ENCODE data around the gene GLCCI1. TPM values are rescaled to one million over a fixed set of nuclear protein-coding genes. Genes with fewer than 3 reads are reported as not detected.
"Not testable (repeated sequence)": the region's sequence is repeated elsewhere in the genome, so short reads cannot be mapped to it uniquely, and the experiment has no call there.

The GLCCI1 gene
- total and polyA plus RNA-seq, 4 experiments from 2014 or later: 10.4 to 49.7 (median 34.3) TPM

DNA sequence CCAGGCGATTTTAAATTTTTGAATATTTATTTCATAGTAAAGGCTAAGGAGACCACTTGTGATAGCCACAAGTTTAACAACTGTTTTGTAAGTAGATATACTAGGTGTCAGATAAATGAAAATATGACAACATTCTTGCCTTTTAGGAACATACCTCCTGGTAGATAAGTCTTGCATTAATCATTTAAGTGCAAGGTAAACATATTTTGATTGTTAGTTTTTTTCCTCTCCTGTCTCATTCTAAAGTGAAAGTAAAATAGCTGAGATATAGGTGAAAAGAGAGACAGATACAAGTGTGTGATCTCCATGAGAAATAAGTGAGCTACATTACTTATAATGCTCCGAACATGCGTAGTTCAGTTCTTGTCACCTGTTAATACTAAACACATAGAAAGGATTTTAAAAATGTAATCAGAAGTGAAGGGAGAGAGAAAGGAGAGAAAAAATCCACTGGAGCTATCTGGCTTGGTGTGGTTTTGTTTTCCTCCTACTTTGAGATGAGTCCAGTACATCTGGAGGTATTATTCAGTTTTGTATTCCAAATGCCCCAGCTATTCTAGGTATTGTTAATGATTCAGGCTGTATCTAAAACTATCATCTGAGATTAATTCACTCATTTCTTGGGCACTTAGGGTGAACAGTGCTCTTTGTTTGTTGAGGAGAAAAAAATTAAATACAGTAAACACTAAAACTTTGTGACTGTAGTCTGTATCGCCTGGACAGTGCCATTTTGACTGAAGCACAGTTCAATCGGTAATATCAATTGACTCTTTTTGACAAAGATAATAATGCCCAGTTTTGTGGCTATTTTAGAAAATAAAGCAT, 21.2 kb downstream of the GLCCI1 start:
- Mint-ChIP-seq H3K4me3 (peak overlapping the region; percentile 64 to 88 (median 83)), H3K36me3 (peaks cover 13 to 19% of the 10 kb centered on the region in 2 donors), H3K27me3 (no peaks in the 10 kb centered on the region), H3K4me1 (peaks cover 46 to 72% (median 63%) of the 10 kb centered on the region in 4 donors), H3K27ac (peak overlapping the region; percentile 52 to 89 (median 78)), H3K9me3 (peaks cover 0 to 20% (median 15%) of the 10 kb centered on the region in 8 donors)
- Histone ChIP-seq H3K27ac (ENCODE audit: low read depth, low read length) (peak overlapping the region; percentile 41), H3K36me3 (ENCODE audit: insufficient read depth, low read length) (no peaks in the 10 kb centered on the region), H3K4me3 (ENCODE audit: low read length in 2 of 2) (peak overlapping the region in 1 of 2 donors; percentile 20), H3K27me3 (ENCODE audit: insufficient read depth, low read length) (no peaks in the 10 kb centered on the region), H3K9me3 (ENCODE audit: control insufficient read depth in 1 of 2, low read length in 2 of 2) (no peaks in the 10 kb centered on the region), H3K4me1 (ENCODE audit: insufficient read depth, low read length) (peaks cover 55% of the 10 kb centered on the region)
- intact Hi-C loops (cut with micrococcal nuclease): loop anchor here (2.0 kb wide), 2 partner anchors 13 to 19 kb away; no protein-coding TSS in a partner anchor
- ChIA-PET CTCF (ENCODE audit: partially characterized antibody) (interaction anchor here (1.1 to 1.3 kb wide), 4 partner anchors 13 to 200 kb away, joined by 4 to 7 read pairs (median 5); no protein-coding TSS in a partner anchor), POLR2A (ENCODE audit: partially characterized antibody) (interaction anchor here (0.6 to 4.2 kb wide), 7 partner anchors 10 to 349 kb away, joined by 3 to 52 read pairs (median 5); partner anchors contain the start of genes GLCCI1 and UMAD1)
- DNase-seq: peak in 1 of 5 donors; percentile 15

DNA sequence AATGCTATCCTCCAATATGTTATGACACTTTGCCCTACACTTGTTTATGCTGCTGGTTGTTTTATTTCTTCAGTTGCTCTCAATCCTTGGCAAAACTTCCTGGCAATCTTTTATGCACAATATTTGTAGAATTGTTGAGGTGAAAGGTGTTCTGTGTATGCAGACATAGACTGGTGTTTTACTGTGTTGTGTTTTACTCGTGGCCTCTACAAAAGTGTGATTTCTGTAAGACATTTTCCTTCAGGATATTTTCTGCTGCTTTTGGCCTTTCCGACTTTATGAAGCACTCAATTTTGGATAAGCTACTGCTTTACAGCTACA, 21.8 kb downstream of the GLCCI1 start:
- DNase-seq: no peak
- no peaks in the 10 kb centered on the region for H3K36me3 ChIP-seq (ENCODE audit: insufficient read depth, low read length)
- POLR2A ChIA-PET (ENCODE audit: partially characterized antibody): interaction anchor here (1.4 to 4.2 kb wide), 6 partner anchors 8 to 350 kb away, joined by 4 to 52 read pairs (median 6); partner anchors contain the start of genes GLCCI1 and UMAD1
- Mint-ChIP-seq H3K27me3 (no peaks in the 10 kb centered on the region), H3K4me1 (peaks cover 41 to 72% (median 59%) of the 10 kb centered on the region in 4 donors), H3K9me3 (peaks cover 0 to 25% (median 18%) of the 10 kb centered on the region in 8 donors), H3K27ac (peak overlapping the region; percentile 52 to 89 (median 81)), H3K4me3 (peak overlapping the region in 6 of 8 donors; percentile 25 to 88 (median 82)), H3K36me3 (peaks cover 14 to 23% of the 10 kb centered on the region in 2 donors)
- peaks cover 51% of the 10 kb centered on the region for H3K4me1 ChIP-seq (ENCODE audit: insufficient read depth, low read length)
- CTCF ChIA-PET (ENCODE audit: partially characterized antibody): interaction anchor here (1.1 to 1.3 kb wide), 3 partner anchors 13 to 199 kb away, joined by 3 to 6 read pairs (median 4); no protein-coding TSS in a partner anchor
- intact Hi-C loops (cut with micrococcal nuclease): no loop called here
- H3K27me3 ChIP-seq (ENCODE audit: insufficient read depth, low read length): no peaks in the 10 kb centered on the region
- H3K9me3 ChIP-seq (ENCODE audit: control insufficient read depth in 1 of 2, low read length in 2 of 2): no peaks in the 10 kb centered on the region
- no peak overlapping the region for H3K27ac ChIP-seq (ENCODE audit: low read depth, low read length)
- no peak overlapping the region for H3K4me3 ChIP-seq (ENCODE audit: low read length in 2 of 2)

DNA sequence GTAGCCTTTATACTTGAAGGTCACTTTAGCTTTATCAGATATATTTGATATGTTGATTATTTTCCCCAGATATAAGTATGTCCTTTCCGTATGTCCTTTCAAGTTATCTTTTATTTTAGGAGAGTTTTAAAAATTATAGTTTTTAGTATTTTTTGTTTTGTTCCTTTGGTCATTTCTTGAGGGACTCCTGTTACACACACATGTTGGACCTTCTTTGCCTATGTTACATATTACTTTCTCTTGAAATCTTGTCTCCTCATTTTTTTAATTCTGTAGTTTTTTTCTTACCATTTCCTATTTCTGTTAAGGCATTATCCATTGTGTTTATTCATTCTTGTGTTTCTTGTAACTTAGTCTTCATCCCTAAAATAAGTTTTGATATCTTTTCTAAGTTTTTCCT, 23.9 kb downstream of the GLCCI1 start:
- peaks cover 52% of the 10 kb centered on the region for H3K4me1 ChIP-seq (ENCODE audit: insufficient read depth, low read length)
- H3K9me3 ChIP-seq (ENCODE audit: control insufficient read depth in 1 of 2, low read length in 2 of 2): no peaks in the 10 kb centered on the region
- Mint-ChIP-seq H3K36me3 (peaks cover 14 to 24% of the 10 kb centered on the region in 2 donors), H3K27me3 (no peaks in the 10 kb centered on the region), H3K4me3 (peak overlapping the region in 1 of 8 donors; percentile 54), H3K9me3 (peaks cover 0 to 30% (median 18%) of the 10 kb centered on the region in 8 donors), H3K27ac (no peak overlapping the region), H3K4me1 (peaks cover 46 to 65% (median 55%) of the 10 kb centered on the region in 4 donors)
- ChIA-PET POLR2A (ENCODE audit: partially characterized antibody) (interaction anchor here (2.0 to 4.2 kb wide), 2 partner anchors 13 to 23 kb away, joined by 6 to 52 read pairs; partner anchors contain the start of gene GLCCI1), CTCF (ENCODE audit: partially characterized antibody) (no interaction called here)
- no peak for DNase-seq
- H3K36me3 ChIP-seq (ENCODE audit: insufficient read depth, low read length): no peaks in the 10 kb centered on the region
- intact Hi-C loops (cut with micrococcal nuclease): no loop called here
- no peak overlapping the region for H3K27ac ChIP-seq (ENCODE audit: low read depth, low read length)
- H3K27me3 ChIP-seq (ENCODE audit: insufficient read depth, low read length): no peaks in the 10 kb centered on the region
- no peak overlapping the region for H3K4me3 ChIP-seq (ENCODE audit: low read length in 2 of 2)

DNA sequence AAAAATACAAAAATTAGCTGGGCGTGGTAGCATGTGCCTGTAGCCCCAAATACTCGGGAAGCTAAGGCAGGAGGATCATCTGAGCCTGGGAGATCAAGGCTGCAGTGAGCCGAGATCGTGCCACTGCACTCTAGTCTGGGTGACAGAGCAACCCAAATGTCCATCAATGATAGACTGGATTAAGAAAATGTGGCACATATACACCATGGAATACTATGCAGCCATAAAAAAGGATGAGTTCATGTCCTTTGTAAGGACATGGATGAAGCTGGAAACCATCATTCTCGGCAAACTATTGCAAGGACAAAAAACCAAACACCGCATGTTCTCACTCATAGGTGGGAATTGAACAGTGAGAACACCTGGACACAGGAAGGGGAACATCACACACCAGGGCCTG, 26.8 kb downstream of the GLCCI1 start:
- H3K9me3 ChIP-seq (ENCODE audit: control insufficient read depth in 1 of 2, low read length in 2 of 2); intact Hi-C loops (cut with micrococcal nuclease); POLR2A ChIA-PET (ENCODE audit: partially characterized antibody); DNase-seq; H3K27me3 ChIP-seq (ENCODE audit: insufficient read depth, low read length); H3K27ac ChIP-seq (ENCODE audit: low read depth, low read length); H3K4me3 ChIP-seq (ENCODE audit: low read length in 2 of 2); H3K27me3 Mint-ChIP-seq; CTCF ChIA-PET (ENCODE audit: partially characterized antibody); H3K36me3 ChIP-seq (ENCODE audit: insufficient read depth, low read length): not testable (repeated sequence)
- Mint-ChIP-seq H3K36me3 (peaks cover 14 to 25% of the 10 kb centered on the region in 2 donors), H3K4me3 (peak overlapping the region in 1 of 8 donors; percentile 10), H3K4me1 (peaks cover 21 to 43% (median 30%) of the 10 kb centered on the region in 4 donors), H3K27ac (peak overlapping the region in 1 of 7 donors; percentile 82), H3K9me3 (peaks cover 0 to 34% (median 21%) of the 10 kb centered on the region in 8 donors)
- peaks cover 25% of the 10 kb centered on the region for H3K4me1 ChIP-seq (ENCODE audit: insufficient read depth, low read length)

DNA sequence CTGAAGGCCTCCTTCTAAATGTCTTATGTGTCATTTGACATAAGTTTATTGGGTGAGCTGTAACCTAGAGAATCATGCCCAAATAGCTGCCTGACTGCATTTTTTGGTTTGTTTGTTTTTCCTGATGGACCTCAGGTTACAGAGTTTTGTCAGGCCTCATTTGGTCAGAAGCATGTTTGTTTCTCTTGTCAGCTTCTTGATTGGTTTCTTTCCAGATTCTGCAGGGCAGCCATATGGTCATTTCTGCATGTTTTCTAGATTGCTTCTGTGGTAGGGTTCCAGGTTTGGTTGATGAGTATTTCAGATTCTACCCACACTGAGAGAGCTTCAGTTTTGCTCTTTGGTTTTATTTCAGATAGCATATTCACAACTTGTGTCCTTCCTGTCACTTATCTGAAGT, 28.0 kb downstream of the GLCCI1 start:
- Mint-ChIP-seq H3K27ac (peak overlapping the region in 3 of 7 donors; percentile 0 to 82 (median 38)), H3K4me3 (peak overlapping the region in 5 of 8 donors; percentile 12 to 73 (median 24))

DNA sequence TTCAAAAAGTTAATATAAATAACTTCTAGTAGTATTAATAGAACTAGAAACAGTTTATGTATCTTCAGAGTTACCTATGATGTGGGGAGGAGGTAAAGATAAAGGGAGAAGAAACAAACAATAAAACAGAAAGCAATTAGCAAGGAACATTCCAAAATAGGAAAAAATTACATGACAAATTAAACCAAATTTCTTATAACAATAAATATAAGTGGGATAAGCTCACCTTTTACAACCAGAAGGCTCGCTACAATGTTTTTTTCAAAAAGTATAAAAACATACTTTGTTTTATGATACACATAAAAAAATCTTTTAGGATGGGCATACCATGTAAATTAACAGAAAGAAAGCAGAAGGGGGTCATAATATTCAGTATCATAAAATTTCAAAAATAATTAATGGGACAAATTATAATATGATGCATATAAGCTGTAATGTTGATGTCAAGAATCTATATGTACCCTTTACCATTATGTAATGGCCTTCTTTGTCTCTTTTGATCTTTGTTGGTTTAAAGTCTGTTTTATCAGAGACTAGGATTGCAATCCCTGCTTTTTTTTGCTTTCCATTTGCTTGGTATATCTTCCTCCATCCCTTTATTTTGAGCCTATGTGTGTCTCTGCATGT, 31.8 kb downstream of the GLCCI1 start:
- Histone ChIP-seq H3K27ac (ENCODE audit: low read depth, low read length) (no peak overlapping the region), H3K27me3 (ENCODE audit: insufficient read depth, low read length) (no peaks in the 10 kb centered on the region), H3K36me3 (ENCODE audit: insufficient read depth, low read length) (peaks cover 11% of the 10 kb centered on the region), H3K4me3 (ENCODE audit: low read length in 2 of 2) (no peak overlapping the region), H3K4me1 (ENCODE audit: insufficient read depth, low read length) (peaks cover 17% of the 10 kb centered on the region), H3K9me3 (ENCODE audit: control insufficient read depth in 1 of 2, low read length in 2 of 2) (no peaks in the 10 kb centered on the region)
- ChIA-PET CTCF (ENCODE audit: partially characterized antibody) (no interaction called here), POLR2A (ENCODE audit: partially characterized antibody) (interaction anchor here (0.5 to 1.9 kb wide), 4 partner anchors 9 to 32 kb away, joined by 3 to 8 read pairs (median 3); partner anchors contain the start of gene GLCCI1)
- no peaks in the 10 kb centered on the region for H3K27me3 Mint-ChIP-seq
- H3K9me3 Mint-ChIP-seq: peaks cover 0 to 29% (median 18%) of the 10 kb centered on the region in 8 donors
- H3K36me3 Mint-ChIP-seq: peaks cover 25 to 28% of the 10 kb centered on the region in 2 donors
- no peak for DNase-seq
- peaks cover 19 to 32% (median 25%) of the 10 kb centered on the region in 4 donors for H3K4me1 Mint-ChIP-seq
- intact Hi-C loops (cut with micrococcal nuclease): no loop called here
- no peak overlapping the region for H3K27ac Mint-ChIP-seq
- peak overlapping the region in 1 of 8 donors; percentile 24 for H3K4me3 Mint-ChIP-seq

More for the DNA sequence above, 28.0 kb downstream of the GLCCI1 start:
- ChIA-PET CTCF (ENCODE audit: partially characterized antibody) (interaction anchor here (1.6 to 2.2 kb wide), 2 partner anchors 25 to 194 kb away, joined by 3 to 8 read pairs; no protein-coding TSS in a partner anchor), POLR2A (ENCODE audit: partially characterized antibody) (interaction anchor here (0.6 to 1.9 kb wide), 4 partner anchors 21 to 419 kb away, joined by 3 to 5 read pairs (median 3); partner anchors contain the start of gene GLCCI1)
- Mint-ChIP-seq H3K27me3 (no peaks in the 10 kb centered on the region), H3K4me1 (peaks cover 17 to 33% (median 24%) of the 10 kb centered on the region in 4 donors), H3K9me3 (peaks cover 0 to 46% (median 28%) of the 10 kb centered on the region in 8 donors), H3K36me3 (peaks cover 20 to 32% of the 10 kb centered on the region in 2 donors)
- Histone ChIP-seq H3K4me1 (ENCODE audit: insufficient read depth, low read length) (peaks cover 17% of the 10 kb centered on the region), H3K36me3 (ENCODE audit: insufficient read depth, low read length) (no peaks in the 10 kb centered on the region), H3K27me3 (ENCODE audit: insufficient read depth, low read length) (no peaks in the 10 kb centered on the region), H3K27ac (ENCODE audit: low read depth, low read length) (no peak overlapping the region), H3K4me3 (ENCODE audit: low read length in 2 of 2) (no peak overlapping the region), H3K9me3 (ENCODE audit: control insufficient read depth in 1 of 2, low read length in 2 of 2) (no peaks in the 10 kb centered on the region)
- intact Hi-C loops (cut with micrococcal nuclease): loop anchor here (2.0 kb wide), 1 partner anchor 14 kb away; no protein-coding TSS in a partner anchor
- DNase-seq: no peak
